Thyroid gland (tissue), 4 donors: ENCODE data around the gene MOB2. TPM values are rescaled to one million over a fixed set of nuclear protein-coding genes. Genes with fewer than 3 reads are reported as not detected.

ENCODE experiments used
- DNase-seq, 2 donors: peaks; one replicate each; pipeline ENCODE4 v3.0.0-alpha.2; 2019
- H3K27ac ChIP-seq, 3 donors: fragments of 200-600 bp; sonication (generic); 1 replicate in 2 of 3; 2 replicates in 1 of 3; pipeline ENCODE4 v1.5.1; 2016 to 2019; ENCODE audit warnings: mild to moderate bottlenecking in 1 of 3, moderate library complexity in 1 of 3
- H3K27me3 ChIP-seq: fragments of 200-600 bp; sonication (generic); one replicate; pipeline ENCODE4 v1.5.1; 2019
- H3K36me3 ChIP-seq, 2 donors: fragments of 200-600 bp; sonication (generic); one replicate each; pipeline ENCODE4 v1.5.1; 2016 to 2019
- H3K4me1 ChIP-seq, 2 donors: fragments of 200-600 bp; sonication (generic); one replicate each; pipeline ENCODE4 v1.5.1; 2017 to 2019
- H3K4me3 ChIP-seq, 3 donors: fragments of 200-600 bp; sonication (generic); replicated peaks in 1 of 3; 1 replicate in 2 of 3; 2 replicates in 1 of 3; pipeline ENCODE4 v1.5.1; 2016; ENCODE audit warnings: mild to moderate bottlenecking in 1 of 3
- H3K9me3 ChIP-seq: fragments of 200-600 bp; sonication (generic); one replicate; pipeline ENCODE4 v1.5.1; 2017
- CTCF ChIP-seq, 6 experiments: fragments of 200-600 bp in 3 of 6; fragments of 450-650 bp in 3 of 6; sonication (generic) in 3 of 6; IDR thresholded peaks; one replicate each; pipeline ENCODE4 v1.5.1; 2016 to 2019; ENCODE audit warnings: antibody characterized with exemption in 6 of 6, mild to moderate bottlenecking in 2 of 6, inconsistent platforms in 1 of 6, moderate library complexity in 1 of 6
- POLR2A ChIP-seq, 2 donors: fragments of 450-650 bp; IDR thresholded peaks; one replicate each; pipeline ENCODE4 v1.6.1; 2017; ENCODE audit warnings: antibody characterized with exemption in 2 of 2, mild to moderate bottlenecking in 2 of 2, moderate library complexity in 1 of 2
- WGBS, 2 donors: methylation state at CpG; one replicate each; pipeline ENCODE4 v1.1.5; 2017; 5-methylcytosine and 5-hydroxymethylcytosine counted together
- intact Hi-C: fragments of 100-400 bp; cut with DNase I; formaldehyde crosslinking; loops from one replicate; pipeline ENCODE4 v1.15.1; 2023
- total RNA-seq, 4 donors: library from RNA; depleted of rRNA; stranded (reverse); fragments of >200 nt; gene quantifications; one replicate each; pipeline ENCODE4 v1.2.3, GENCODE V29; 2016

Gene MOB2
- total RNA-seq, 4 donors from 2014 or later: 25.6 to 45.8 (median 30.1) TPM

- H3K4me1 ChIP-seq: peaks cover 38 to 60% of the 10 kb centered on the region in 2 donors
- no peak overlapping the region for H3K4me3 ChIP-seq
- no peaks in the 10 kb centered on the region for H3K9me3 ChIP-seq
- peaks cover 18 to 20% of the 10 kb centered on the region in 2 donors for H3K36me3 ChIP-seq
- TF ChIP-seq POLR2A (IDR thresholded peaks at IDR 0.05) (no peak), CTCF (IDR thresholded peaks at IDR 0.05) (no peak)
- H3K27ac ChIP-seq: peak overlapping the region in 2 of 3 donors; percentile 28 to 55
- WGBS, 2 donors: 87 to 88% methylated on average over 11 to 12 of the region's 36 CpGs
- DNase-seq: no peak
- intact Hi-C loops: loop anchor here (5.0 kb wide), 1 partner anchor 36 kb away; no protein-coding TSS in a partner anchor
- H3K27me3 ChIP-seq: no peaks in the 10 kb centered on the region
These were observed 5.8 kb downstream of the MOB2 start for GRCh38 chr11:1480555-1481482.

- H3K36me3 ChIP-seq: peaks cover 24 to 27% of the 10 kb centered on the region in 2 donors
- intact Hi-C loops: loop anchor here (5.0 kb wide), 1 partner anchor 37 kb away; no protein-coding TSS in a partner anchor
- peaks cover 31 to 53% of the 10 kb centered on the region in 2 donors for H3K4me1 ChIP-seq
- TF ChIP-seq CTCF (IDR thresholded peaks at IDR 0.05) (no peak), POLR2A (IDR thresholded peaks at IDR 0.05) (no peak)
- H3K27me3 ChIP-seq: no peaks in the 10 kb centered on the region
- H3K4me3 ChIP-seq: no peak overlapping the region
- WGBS, 2 donors: 83 to 87% methylated on average over 13 of the region's 13 CpGs
- H3K27ac ChIP-seq: no peak overlapping the region
- DNase-seq: no peak
- no peaks in the 10 kb centered on the region for H3K9me3 ChIP-seq
These were observed 6.4 kb downstream of the MOB2 start for GRCh38 chr11:1480191-1480554.

- peaks cover 29 to 48% of the 10 kb centered on the region in 2 donors for H3K4me1 ChIP-seq
- H3K36me3 ChIP-seq: peaks cover 25 to 28% of the 10 kb centered on the region in 2 donors
- H3K9me3 ChIP-seq: no peaks in the 10 kb centered on the region
- TF ChIP-seq CTCF (IDR thresholded peaks at IDR 0.05) (no peak), POLR2A (IDR thresholded peaks at IDR 0.05) (no peak)
- intact Hi-C loops: loop anchor here (5.0 kb wide), 1 partner anchor 38 kb away; no protein-coding TSS in a partner anchor
- no peak overlapping the region for H3K27ac ChIP-seq
- WGBS, 2 donors: 90 to 99% methylated on average over 6 to 9 of the region's 12 CpGs
- H3K4me3 ChIP-seq: no peak overlapping the region
- DNase-seq: no peak
- no peaks in the 10 kb centered on the region for H3K27me3 ChIP-seq
These were observed 6.9 kb downstream of the MOB2 start for GRCh38 chr11:1479678-1480118.

DNA sequence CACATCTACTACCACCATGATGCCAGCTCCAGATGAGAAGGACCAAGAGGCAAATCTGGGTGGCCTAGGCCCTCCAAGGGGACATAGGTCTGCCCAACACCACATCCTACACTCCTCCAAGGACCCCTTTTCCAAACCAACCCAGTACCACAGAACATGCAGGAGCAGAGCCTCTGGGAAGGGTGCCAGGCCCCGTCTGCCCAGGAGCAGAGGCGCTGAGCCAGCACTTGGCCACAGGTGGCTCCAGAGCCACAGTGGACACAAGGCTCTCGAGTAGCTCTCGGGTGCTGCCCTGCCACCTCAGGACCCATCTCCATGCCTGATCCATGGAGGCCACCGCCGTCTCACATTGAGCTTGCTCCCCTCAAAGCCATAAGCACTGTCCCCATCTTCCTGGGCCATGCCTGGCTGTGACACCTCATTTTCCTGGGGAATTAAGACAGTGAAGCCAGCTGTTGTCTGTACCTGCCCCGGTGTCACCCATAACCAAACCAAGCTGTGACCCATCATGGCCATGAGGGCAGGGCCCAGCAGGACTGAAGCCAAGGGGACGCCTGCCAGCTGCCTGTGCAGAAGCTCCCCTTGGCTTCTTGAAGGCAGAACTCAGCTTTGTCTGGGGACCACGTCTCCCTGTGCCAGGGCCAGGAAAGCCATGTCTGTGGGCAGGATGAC is 7.4 kb downstream of the MOB2 start:
- no peak overlapping the region for H3K27ac ChIP-seq

More for the DNA sequence above, 7.4 kb downstream of the MOB2 start:
- intact Hi-C loops: no loop called here
- Histone ChIP-seq H3K4me3 (no peak overlapping the region), H3K36me3 (peaks cover 25 to 28% of the 10 kb centered on the region in 2 donors), H3K4me1 (peaks cover 29 to 43% of the 10 kb centered on the region in 2 donors), H3K9me3 (no peaks in the 10 kb centered on the region), H3K27me3 (no peaks in the 10 kb centered on the region)
- 87 to 96% methylated on average over 5 to 6 of the region's 9 CpGs for WGBS, 2 donors
- peak; percentile 35 to 40 for DNase-seq
- TF ChIP-seq CTCF (IDR thresholded peaks at IDR 0.05) (no peak), POLR2A (IDR thresholded peaks at IDR 0.05) (no peak)
